Esophagus (tissue), 2 donors: ENCODE data around the gene ZNF136. TPM values are rescaled to one million over a fixed set of nuclear protein-coding genes. Genes with fewer than 3 reads are reported as not detected.
A peak's percentile ranks its signal among the peaks of the same experiment; 100 is the strongest.

ENCODE experiments used
- H3K27ac ChIP-seq, 2 donors: one replicate each; pipeline ENCODE4 v1.5.1; 2013; ENCODE audit warnings: low read depth in 2 of 2, mild to moderate bottlenecking in 2 of 2, inconsistent platforms in 1 of 2, low read length in 1 of 2, moderate library complexity in 1 of 2
- H3K27me3 ChIP-seq, 2 donors: one replicate each; pipeline ENCODE4 v1.6.1; 2013; ENCODE audit warnings: low read length in 2 of 2, control low read depth in 1 of 2, mild to moderate bottlenecking in 1 of 2; ENCODE audit not compliant: insufficient read depth in 2 of 2, control insufficient read depth in 1 of 2
- H3K36me3 ChIP-seq, 2 donors: one replicate each; pipeline ENCODE4 v1.6.1; 2013; ENCODE audit warnings: low read length in 1 of 2; ENCODE audit not compliant: control insufficient read depth in 2 of 2, insufficient read depth in 2 of 2
- H3K4me1 ChIP-seq, 2 donors: one replicate each; pipeline ENCODE4 v1.6.1; 2013; ENCODE audit warnings: low read length in 1 of 2; ENCODE audit not compliant: control insufficient read depth in 2 of 2, insufficient read depth in 2 of 2
- H3K4me3 ChIP-seq, 2 donors: one replicate each; pipeline ENCODE4 v1.5.1; 2013; ENCODE audit warnings: low read length in 2 of 2, mild to moderate bottlenecking in 2 of 2, low read depth in 1 of 2, moderate library complexity in 1 of 2
- H3K9me3 ChIP-seq, 2 donors: one replicate each; pipeline ENCODE4 v1.6.1; 2013; ENCODE audit warnings: mild to moderate bottlenecking in 2 of 2, low read depth in 1 of 2, low read length in 1 of 2, moderate library complexity in 1 of 2; ENCODE audit not compliant: control insufficient read depth in 2 of 2, insufficient read depth in 1 of 2
- WGBS, 2 donors: extraction: QIAGEN DNeasy Blood & Tissue Kit; methylation state at CpG; one replicate each; pipeline ENCODE4 v1.1.7; 2013; 5-methylcytosine and 5-hydroxymethylcytosine counted together
- polyA plus RNA-seq, 2 donors: library from polyadenylated mRNA; stranded (reverse); fragments of 200-250 nt; gene quantifications; one replicate each; pipeline ENCODE4 v1.2.3, GENCODE V29; 2013
- donor health status: healthy with polysubstance abuse.
- donor health status: Bipolar disorder and iron deficiency.

ZNF136 gene
- polyA plus RNA-seq, 2 donors = 1.7 to 1.8 TPM

DNA sequence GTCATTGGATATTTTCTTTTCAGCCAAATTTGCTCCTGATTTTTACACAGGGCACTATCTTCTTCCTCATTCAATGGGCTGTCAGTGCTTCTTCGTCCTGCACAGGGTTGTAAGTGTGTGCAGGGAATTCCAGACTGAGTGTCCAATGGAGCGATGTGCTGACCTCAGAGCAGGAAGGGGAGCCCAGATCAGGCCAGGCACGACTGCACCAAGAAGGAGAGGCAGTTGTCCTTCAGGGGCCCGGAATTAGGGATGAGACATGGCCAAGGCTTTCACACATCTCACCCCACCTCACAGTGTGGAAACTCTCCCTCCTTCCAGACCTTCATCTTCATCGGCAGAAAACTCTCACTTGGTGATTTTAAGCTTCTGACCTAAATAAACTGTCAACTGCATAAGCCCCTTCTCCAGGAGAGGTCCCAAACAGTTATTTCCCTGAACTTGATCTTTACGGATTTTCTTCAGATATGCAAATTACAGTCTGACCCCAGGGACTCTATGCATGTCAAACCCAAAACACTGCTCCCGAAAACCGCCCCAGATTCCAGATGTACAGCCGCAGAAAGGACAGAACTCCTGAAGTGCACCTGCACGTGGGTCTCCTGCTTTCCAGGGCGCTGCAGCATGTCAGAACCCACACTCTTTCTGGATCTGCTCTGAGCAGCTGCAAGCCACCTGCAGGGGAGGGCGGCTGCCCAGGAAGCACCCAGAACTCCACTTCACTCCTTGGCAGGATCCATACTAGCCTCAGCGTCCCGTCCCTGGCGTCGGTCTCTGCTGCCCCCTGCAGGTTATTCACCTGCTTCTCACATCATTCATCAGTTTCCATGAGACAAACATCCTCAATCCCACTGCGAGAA, 22.1 kb upstream of the ZNF136 start:
- Histone ChIP-seq H3K27ac (peak overlapping the region; percentile 19 to 50), H3K4me1 (peaks cover 2 to 4% of the 10 kb centered on the region in 2 donors), H3K4me3 (peak overlapping the region; percentile 21 to 99), H3K36me3 (peaks cover 0 to 7% of the 10 kb centered on the region in 2 donors), H3K9me3 (peaks cover 0 to 6% of the 10 kb centered on the region in 2 donors), H3K27me3 (no peaks in the 10 kb centered on the region)
- WGBS, 2 donors = 4 to 7% methylated on average over 17 of the region's 17 CpGs

DNA sequence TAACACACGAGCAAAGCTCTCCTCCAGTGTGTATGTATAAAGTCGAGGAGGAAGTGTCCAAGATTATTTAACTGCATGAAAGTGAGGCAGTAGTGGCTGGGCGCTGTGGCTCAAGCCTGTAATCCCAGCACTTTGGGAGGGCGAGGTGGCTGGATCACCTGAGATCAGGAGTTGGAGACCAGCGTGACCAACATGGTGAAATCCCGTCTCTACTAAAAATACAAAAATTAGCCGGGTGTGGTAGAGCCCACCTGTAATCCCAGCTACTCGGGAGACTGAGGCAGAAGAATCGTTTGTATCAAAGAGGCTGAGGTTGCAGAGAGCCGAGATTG, 21.5 kb upstream of the ZNF136 start:
- WGBS, 2 donors = 55 to 56% methylated on average over 10 of the region's 10 CpGs
- H3K4me3 ChIP-seq = no peak overlapping the region
- H3K27ac ChIP-seq = no peak overlapping the region
- H3K4me1 ChIP-seq = peaks cover 2 to 4% of the 10 kb centered on the region in 2 donors
- peaks cover 4 to 8% of the 10 kb centered on the region in 2 donors for H3K36me3 ChIP-seq
- peaks cover 0 to 9% of the 10 kb centered on the region in 2 donors for H3K9me3 ChIP-seq
- H3K27me3 ChIP-seq = no peaks in the 10 kb centered on the region

- Histone ChIP-seq H3K9me3 (peaks cover 0 to 10% of the 10 kb centered on the region in 2 donors), H3K4me1 (peaks cover 2 to 4% of the 10 kb centered on the region in 2 donors), H3K4me3 (no peak overlapping the region), H3K27ac (no peak overlapping the region), H3K36me3 (peaks cover 4 to 8% of the 10 kb centered on the region in 2 donors), H3K27me3 (no peaks in the 10 kb centered on the region)
- WGBS, 2 donors = 95 to 97% methylated on average over 8 of the region's 8 CpGs
These were observed 17.5 kb upstream of the ZNF136 start for GRCh38 chr19:12145348-12145747.

GRCh38 chr19:12155324-12155860, 7.5 kb upstream of the ZNF136 start:
- 16 to 24% methylated on average over 11 of the region's 11 CpGs for WGBS, 2 donors
- Histone ChIP-seq H3K27me3 (no peaks in the 10 kb centered on the region), H3K27ac (no peak overlapping the region), H3K9me3 (no peaks in the 10 kb centered on the region), H3K4me3 (peak overlapping the region; percentile 63 to 72), H3K4me1 (no peaks in the 10 kb centered on the region), H3K36me3 (no peaks in the 10 kb centered on the region)

- Histone ChIP-seq H3K4me3 (peak within 1 kb of the TSS; percentile 63 to 72), H3K27ac (peak within 1 kb of the TSS; percentile 3 to 34), H3K36me3 (no peaks in the 10 kb centered on the region), H3K9me3 (no peaks in the 10 kb centered on the region), H3K27me3 (no peaks in the 10 kb centered on the region), H3K4me1 (no peaks in the 10 kb centered on the region)
- 1% methylated on average over 58 of the region's 58 CpGs for WGBS, 2 donors
These were observed 6.5 kb upstream of the ZNF136 start, which contains the start of gene ZNF625 for GRCh38 chr19:12156223-12157058. TSS of gene ZNF625 (minus strand) at chr19:12156734. CDS start at chr19:12156558, 176 bp downstream.

GRCh38 chr19:12159773-12160414, 3.0 kb upstream of the ZNF136 start:
- Histone ChIP-seq H3K36me3 (no peaks in the 10 kb centered on the region), H3K27ac (no peak overlapping the region), H3K27me3 (no peaks in the 10 kb centered on the region), H3K9me3 (no peaks in the 10 kb centered on the region), H3K4me1 (peaks cover 0 to 3% of the 10 kb centered on the region in 2 donors), H3K4me3 (no peak overlapping the region)
- WGBS, 2 donors = 95 to 96% methylated on average over 25 of the region's 25 CpGs

DNA sequence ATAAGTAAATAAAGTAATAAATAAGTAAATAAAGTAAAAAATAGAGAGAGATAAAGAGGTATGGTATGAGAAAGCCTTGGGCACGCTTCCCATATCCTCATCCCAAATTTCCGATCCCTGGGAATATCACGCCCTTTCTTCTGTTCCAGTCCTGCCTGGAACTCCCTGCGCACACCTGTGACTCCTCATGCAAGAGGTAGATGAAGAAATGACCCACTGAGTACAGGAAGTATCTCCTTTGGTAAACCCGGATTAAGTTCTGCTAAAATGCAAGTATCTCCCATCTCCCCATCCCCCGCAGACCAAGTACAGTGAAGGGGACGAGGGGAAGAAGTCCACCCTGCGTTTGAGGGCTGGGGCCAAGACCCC, 399 bp upstream of the ZNF136 start:
- Histone ChIP-seq H3K4me3 (peak overlapping the region; percentile 86 to 95), H3K36me3 (no peaks in the 10 kb centered on the region), H3K27me3 (no peaks in the 10 kb centered on the region), H3K4me1 (peaks cover 0 to 3% of the 10 kb centered on the region in 2 donors), H3K27ac (peak overlapping the region; percentile 49 to 98), H3K9me3 (no peaks in the 10 kb centered on the region)
- 17 to 22% methylated on average over 8 of the region's 8 CpGs for WGBS, 2 donors

DNA sequence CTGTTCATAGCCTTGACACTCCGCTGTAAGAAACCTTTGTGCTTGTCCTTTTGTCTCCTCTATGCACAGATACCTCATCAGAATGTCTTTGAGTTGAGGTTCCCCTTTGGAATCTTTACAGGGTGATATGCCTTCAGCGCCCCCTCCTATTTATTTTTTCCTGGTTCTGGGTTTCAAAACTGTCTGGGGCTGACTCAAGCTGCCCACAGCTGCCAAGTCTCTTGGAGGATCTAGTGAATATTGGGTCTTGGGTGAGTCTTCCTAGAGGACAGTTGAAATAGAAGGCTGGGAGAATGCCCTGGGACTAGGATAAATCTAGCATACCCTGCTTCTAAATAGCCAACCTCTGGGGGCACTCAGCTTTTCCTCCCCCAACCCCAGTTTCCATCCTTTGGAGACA, 930 bp downstream of the ZNF136 start:
- peaks cover 0 to 2% of the 10 kb centered on the region in 2 donors for H3K9me3 ChIP-seq
- no peaks in the 10 kb centered on the region for H3K27me3 ChIP-seq
- H3K27ac ChIP-seq = no peak overlapping the region
- H3K36me3 ChIP-seq = no peaks in the 10 kb centered on the region
- H3K4me1 ChIP-seq = peaks cover 0 to 3% of the 10 kb centered on the region in 2 donors
- H3K4me3 ChIP-seq = peak overlapping the region; percentile 86 to 95
- WGBS, 2 donors = 12 to 13% methylated on average over 2 of the region's 2 CpGs

GRCh38 chr19:12166626-12167025, 3.7 kb downstream of the ZNF136 start:
- Histone ChIP-seq H3K27ac (no peak overlapping the region), H3K36me3 (peaks cover 0 to 3% of the 10 kb centered on the region in 2 donors), H3K27me3 (no peaks in the 10 kb centered on the region), H3K9me3 (peaks cover 0 to 2% of the 10 kb centered on the region in 2 donors), H3K4me3 (no peak overlapping the region), H3K4me1 (peaks cover 0 to 3% of the 10 kb centered on the region in 2 donors)
- 76 to 85% methylated on average over 1 of the region's 1 CpG for WGBS, 2 donors
